Measurements from ENCODE around the gene CTU2. TPM values are rescaled to one million over a fixed set of nuclear protein-coding genes. Genes with fewer than 3 reads are reported as not detected.
A peak's percentile ranks its signal among the peaks of the same experiment; 100 is the strongest.

The CTU2 gene
- total and polyA plus RNA-seq, 9 of the 15 experiments (the other 6 are each of a cell fraction or from before 2014, with no cell fraction given), result 1.3 to 105 (median 23.2) TPM

GRCh38 chr16:88737298-88738150, 31.2 kb downstream of the CTU2 start (continued):
- TF ChIP-seq ZNF41 (CRISPR knock-in tag; conservative IDR thresholded peaks at IDR 0.05) (0 out of 2 replicates have a peak, but pooled peaks have one; percentile 11), ZBTB17 (CRISPR knock-in tag; IDR thresholded peaks at IDR 0.05) (0 out of 2 replicates have a peak, but pooled peaks have one; percentile 71), DPF2 (IDR thresholded peaks at IDR 0.05) (no peak; the same call in 1 of the 2 replicates), ZNF282 (CRISPR knock-in tag; IDR thresholded peaks at IDR 0.05) (peak; percentile 86; the same call in 1 of the 2 replicates), KDM1A (IDR thresholded peaks at IDR 0.05) (no peak), ZBTB26 (CRISPR knock-in tag; IDR thresholded peaks at IDR 0.05) (no peak), NEUROD1 (IDR thresholded peaks at IDR 0.05; ENCODE audit: borderline replicate concordance, low read depth, low read length, partially characterized antibody) (peak; percentile 70), NONO (IDR thresholded peaks at IDR 0.05; ENCODE audit: low read depth in 2 of 2, low read length in 1 of 2) (peak in 1 of 2 experiments; percentile 82; a peak in 2 of 4 replicates), ZNF280B (CRISPR knock-in tag; IDR thresholded peaks at IDR 0.05) (no peak), BCLAF1 (IDR thresholded peaks at IDR 0.05; ENCODE audit: borderline replicate concordance in 1 of 2, control insufficient read depth in 1 of 2, low read depth in 2 of 2, low read length in 1 of 2) (no peak), PYGO2 (tag; IDR thresholded peaks at IDR 0.05) (no peak), ELF1 (tag; IDR thresholded peaks at IDR 0.05) (no peak), DIDO1 (tag; IDR thresholded peaks at IDR 0.05; ENCODE audit: low read depth) (no peak), ZNF592 (IDR thresholded peaks at IDR 0.05) (peak; percentile 98), MTA1 (IDR thresholded peaks at IDR 0.05; ENCODE audit: borderline replicate concordance) (no peak), GATAD2B (IDR thresholded peaks at IDR 0.05; ENCODE audit: borderline replicate concordance) (peak; percentile 85; the same call in 1 of the 2 replicates), TEAD2 (tag; IDR thresholded peaks at IDR 0.05) (no peak)
